ENCODE data around the gene FOXF1. TPM values are rescaled to one million over a fixed set of nuclear protein-coding genes. Genes with fewer than 3 reads are reported as not detected.

The FOXF1 gene
- total RNA-seq, 2 experiments from 2014 or later, result not detected

DNA sequence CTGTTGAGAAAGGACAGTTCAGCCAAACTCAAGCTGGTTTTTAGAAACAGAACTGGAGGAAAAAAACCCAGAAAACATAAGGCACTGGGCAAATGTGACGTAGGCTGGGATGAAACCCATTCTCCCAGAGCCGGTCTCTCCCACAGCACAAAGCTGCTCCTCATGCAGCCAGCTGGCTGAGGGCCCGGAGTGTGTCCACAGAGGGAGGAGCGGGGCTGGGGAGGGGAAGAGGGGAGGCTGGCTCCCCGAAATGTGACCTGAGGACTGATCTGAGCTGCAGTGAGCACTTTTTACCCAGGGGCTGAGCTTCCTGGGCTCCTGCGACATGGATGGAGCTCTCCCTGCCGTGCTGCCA, 20.8 kb downstream of the FOXF1 start:
- TF ChIP-seq, protein P1, sequence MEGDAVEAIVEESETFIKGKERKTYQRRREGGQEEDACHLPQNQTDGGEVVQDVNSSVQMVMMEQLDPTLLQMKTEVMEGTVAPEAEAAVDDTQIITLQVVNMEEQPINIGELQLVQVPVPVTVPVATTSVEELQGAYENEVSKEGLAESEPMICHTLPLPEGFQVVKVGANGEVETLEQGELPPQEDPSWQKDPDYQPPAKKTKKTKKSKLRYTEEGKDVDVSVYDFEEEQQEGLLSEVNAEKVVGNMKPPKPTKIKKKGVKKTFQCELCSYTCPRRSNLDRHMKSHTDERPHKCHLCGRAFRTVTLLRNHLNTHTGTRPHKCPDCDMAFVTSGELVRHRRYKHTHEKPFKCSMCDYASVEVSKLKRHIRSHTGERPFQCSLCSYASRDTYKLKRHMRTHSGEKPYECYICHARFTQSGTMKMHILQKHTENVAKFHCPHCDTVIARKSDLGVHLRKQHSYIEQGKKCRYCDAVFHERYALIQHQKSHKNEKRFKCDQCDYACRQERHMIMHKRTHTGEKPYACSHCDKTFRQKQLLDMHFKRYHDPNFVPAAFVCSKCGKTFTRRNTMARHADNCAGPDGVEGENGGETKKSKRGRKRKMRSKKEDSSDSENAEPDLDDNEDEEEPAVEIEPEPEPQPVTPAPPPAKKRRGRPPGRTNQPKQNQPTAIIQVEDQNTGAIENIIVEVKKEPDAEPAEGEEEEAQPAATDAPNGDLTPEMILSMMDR (IDR thresholded peaks at IDR 0.05), result no peak
- no peaks in the 10 kb centered on the region for H3K9me3 Mint-ChIP-seq
- ChIA-PET POLR2A (no interaction called here), CTCF (no interaction called here)
- H3K4me1 Mint-ChIP-seq (ENCODE audit: low read depth), result no peaks in the 10 kb centered on the region
- Histone ChIP-seq H3K27ac (ENCODE audit: low read depth in 1 of 2, low read length in 2 of 2) (no peak overlapping the region), H3K36me3 (ENCODE audit: insufficient read depth, low read length) (peaks cover 4% of the 10 kb centered on the region), H3K4me3 (ENCODE audit: low read length) (no peak overlapping the region), H3K27me3 (ENCODE audit: control insufficient read depth in 1 of 2, insufficient read depth in 2 of 2, low read length in 2 of 2) (no peaks in the 10 kb centered on the region), H3K9me3 (ENCODE audit: control insufficient read depth in 1 of 2, insufficient read depth in 1 of 2, low read length in 2 of 2) (peaks cover 0 to 10% of the 10 kb centered on the region in 2 experiments), H3K4me1 (ENCODE audit: insufficient read depth, low read length) (no peaks in the 10 kb centered on the region)
- no peak overlapping the region for H3K27ac Mint-ChIP-seq
- H3K4me3 Mint-ChIP-seq, result no peak overlapping the region
- intact Hi-C loops (cut with DNase I, micrococcal nuclease), result no loop called here
- peaks cover 37% of the 10 kb centered on the region for H3K36me3 Mint-ChIP-seq (ENCODE audit: low read depth)
- no peak for ATAC-seq (ENCODE audit: poor library complexity)
- no peak for DNase-seq
- H3K27me3 Mint-ChIP-seq, result no peaks in the 10 kb centered on the region

DNA sequence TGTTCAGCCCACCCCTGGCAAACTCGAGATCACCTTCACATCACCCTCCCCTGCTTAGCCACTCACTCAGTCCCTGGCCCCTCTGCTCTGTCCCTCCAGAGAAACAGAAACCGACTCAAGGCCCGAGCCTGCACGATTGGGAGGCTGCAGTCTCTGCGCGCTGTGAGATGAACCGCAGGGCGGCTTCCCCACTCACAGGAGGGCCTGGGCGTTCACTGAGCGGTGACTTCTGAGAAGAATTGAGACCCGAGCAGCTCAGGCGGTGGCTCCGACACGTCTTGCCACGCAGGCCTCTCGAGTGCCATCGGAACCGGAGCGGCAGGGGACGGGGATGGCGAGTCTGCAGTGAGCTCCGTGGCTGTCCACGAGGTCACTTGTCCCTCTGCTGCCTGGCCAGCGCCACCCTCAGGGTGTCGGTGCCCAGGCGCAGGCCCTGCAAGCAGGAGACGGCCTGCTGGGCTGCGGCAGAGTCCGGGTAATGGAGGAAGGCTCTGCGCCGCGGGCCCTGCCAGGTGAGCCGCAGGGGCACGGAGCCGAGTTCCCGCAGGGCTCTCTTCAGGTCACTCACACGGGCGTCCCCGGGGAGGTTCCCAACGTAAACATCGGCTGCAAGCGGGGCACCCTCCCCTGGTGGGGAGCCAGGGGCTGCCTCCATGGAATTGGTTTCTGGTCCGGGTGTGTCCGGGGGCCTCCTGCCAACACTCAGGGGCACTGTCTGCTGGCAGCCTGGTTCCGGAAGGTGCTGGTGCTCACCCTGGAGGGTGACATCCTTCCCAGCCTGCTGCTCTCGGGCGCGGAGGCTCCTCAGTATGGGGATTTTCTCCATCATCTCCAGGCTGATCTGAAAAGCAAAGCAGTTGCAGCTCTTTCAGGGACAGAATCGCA, 21.6 kb downstream of the FOXF1 start:
- Histone ChIP-seq H3K27ac (ENCODE audit: low read depth in 1 of 2, low read length in 2 of 2) (no peak overlapping the region), H3K4me3 (ENCODE audit: low read length) (no peak overlapping the region), H3K36me3 (ENCODE audit: insufficient read depth, low read length) (peaks cover 8% of the 10 kb centered on the region), H3K9me3 (ENCODE audit: control insufficient read depth in 1 of 2, insufficient read depth in 1 of 2, low read length in 2 of 2) (peaks cover 0 to 10% of the 10 kb centered on the region in 2 experiments), H3K27me3 (ENCODE audit: control insufficient read depth in 1 of 2, insufficient read depth in 2 of 2, low read length in 2 of 2) (no peaks in the 10 kb centered on the region), H3K4me1 (ENCODE audit: insufficient read depth, low read length) (no peaks in the 10 kb centered on the region)
- no peaks in the 10 kb centered on the region for H3K4me1 Mint-ChIP-seq (ENCODE audit: low read depth)
- H3K4me3 Mint-ChIP-seq, result no peak overlapping the region
- ChIA-PET POLR2A (no interaction called here), CTCF (no interaction called here)
- ATAC-seq (ENCODE audit: poor library complexity) (no peak), DNase-seq (no peak)
- no peak overlapping the region for H3K27ac Mint-ChIP-seq
- H3K9me3 Mint-ChIP-seq, result no peaks in the 10 kb centered on the region
- H3K36me3 Mint-ChIP-seq (ENCODE audit: low read depth), result peaks cover 44% of the 10 kb centered on the region
- intact Hi-C loops (cut with DNase I, micrococcal nuclease), result no loop called here
- no peaks in the 10 kb centered on the region for H3K27me3 Mint-ChIP-seq
- TF ChIP-seq, protein P1 (IDR thresholded peaks at IDR 0.05), result no peak

DNA sequence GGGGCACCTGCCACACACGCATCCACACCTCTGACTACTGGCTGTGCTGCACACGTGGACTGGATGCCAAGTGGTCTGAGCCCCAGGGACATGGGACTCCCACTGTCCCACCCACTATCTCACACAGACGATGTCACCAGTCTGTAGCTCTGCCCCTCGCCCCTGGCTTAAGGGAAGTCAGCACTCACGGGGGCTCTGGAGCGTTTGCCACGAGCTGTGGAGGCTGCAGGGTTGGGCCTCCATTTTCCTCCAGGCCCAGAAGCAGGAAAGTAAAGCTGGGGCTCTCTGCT, 22.1 kb downstream of the FOXF1 start:
- Histone ChIP-seq H3K36me3 (ENCODE audit: insufficient read depth, low read length) (peaks cover 8% of the 10 kb centered on the region), H3K4me3 (ENCODE audit: low read length) (no peak overlapping the region), H3K27me3 (ENCODE audit: control insufficient read depth in 1 of 2, insufficient read depth in 2 of 2, low read length in 2 of 2) (no peaks in the 10 kb centered on the region), H3K4me1 (ENCODE audit: insufficient read depth, low read length) (no peaks in the 10 kb centered on the region), H3K27ac (ENCODE audit: low read depth in 1 of 2, low read length in 2 of 2) (no peak overlapping the region), H3K9me3 (ENCODE audit: control insufficient read depth in 1 of 2, insufficient read depth in 1 of 2, low read length in 2 of 2) (peaks cover 0 to 10% of the 10 kb centered on the region in 2 experiments)
- intact Hi-C loops (cut with DNase I, micrococcal nuclease), result no loop called here
- ChIA-PET CTCF (no interaction called here), POLR2A (no interaction called here)
- H3K27me3 Mint-ChIP-seq, result no peaks in the 10 kb centered on the region
- H3K27ac Mint-ChIP-seq, result no peak overlapping the region
- peaks cover 50% of the 10 kb centered on the region for H3K36me3 Mint-ChIP-seq (ENCODE audit: low read depth)
- H3K4me3 Mint-ChIP-seq, result no peak overlapping the region
- H3K9me3 Mint-ChIP-seq, result no peaks in the 10 kb centered on the region
- TF ChIP-seq, protein P1 (IDR thresholded peaks at IDR 0.05), result no peak
- ATAC-seq (ENCODE audit: poor library complexity) (no peak), DNase-seq (no peak)
- no peaks in the 10 kb centered on the region for H3K4me1 Mint-ChIP-seq (ENCODE audit: low read depth)

Measured in CD4-positive, alpha-beta T cell (primary cell).